C4-2B (cell line): ENCODE measurements around the gene RSPH9.

Experiments
- CTCF ChIP-seq: fragments of 450-650 bp; conservative IDR thresholded peaks from 2 replicates; pipeline ENCODE4 v1.5.1; 2017; ENCODE audit warnings: mild to moderate bottlenecking
- ZFX ChIP-seq: fragments of 450-650 bp; IDR thresholded peaks from 2 replicates; pipeline ENCODE4 v1.6.1; 2017

- no peak for TF ChIP-seq CTCF
- TF ChIP-seq ZFX = no peak
Observed at GRCh38 chr6:43683708-43684455, 39.0 kb downstream of the RSPH9 start.
